PC-3 (cell line): ENCODE measurements around the gene DDX54.

Source experiments
- CTCF ChIP-seq: fragments of 300-600 bp; sonication (generic); conservative IDR thresholded peaks from 2 replicates; pipeline ENCODE4 v1.5.1; 2017; ENCODE audit warnings: antibody characterized with exemption, low read depth, mild to moderate bottlenecking, low read length
- EZH2 ChIP-seq: fragments of 300-600 bp; sonication (generic); IDR thresholded peaks from one replicate; pipeline ENCODE4 v1.6.1; 2017; ENCODE audit warnings: antibody characterized with exemption, mild to moderate bottlenecking, low read length; ENCODE audit not compliant: unreplicated experiment
- EZH2phosphoT487 ChIP-seq: fragments of 300-600 bp; sonication (generic); IDR thresholded peaks from 2 replicates; pipeline ENCODE4 v1.6.1; 2018; ENCODE audit warnings: mild to moderate bottlenecking, antibody characterized with exemption, low read length, borderline replicate concordance

DNA sequence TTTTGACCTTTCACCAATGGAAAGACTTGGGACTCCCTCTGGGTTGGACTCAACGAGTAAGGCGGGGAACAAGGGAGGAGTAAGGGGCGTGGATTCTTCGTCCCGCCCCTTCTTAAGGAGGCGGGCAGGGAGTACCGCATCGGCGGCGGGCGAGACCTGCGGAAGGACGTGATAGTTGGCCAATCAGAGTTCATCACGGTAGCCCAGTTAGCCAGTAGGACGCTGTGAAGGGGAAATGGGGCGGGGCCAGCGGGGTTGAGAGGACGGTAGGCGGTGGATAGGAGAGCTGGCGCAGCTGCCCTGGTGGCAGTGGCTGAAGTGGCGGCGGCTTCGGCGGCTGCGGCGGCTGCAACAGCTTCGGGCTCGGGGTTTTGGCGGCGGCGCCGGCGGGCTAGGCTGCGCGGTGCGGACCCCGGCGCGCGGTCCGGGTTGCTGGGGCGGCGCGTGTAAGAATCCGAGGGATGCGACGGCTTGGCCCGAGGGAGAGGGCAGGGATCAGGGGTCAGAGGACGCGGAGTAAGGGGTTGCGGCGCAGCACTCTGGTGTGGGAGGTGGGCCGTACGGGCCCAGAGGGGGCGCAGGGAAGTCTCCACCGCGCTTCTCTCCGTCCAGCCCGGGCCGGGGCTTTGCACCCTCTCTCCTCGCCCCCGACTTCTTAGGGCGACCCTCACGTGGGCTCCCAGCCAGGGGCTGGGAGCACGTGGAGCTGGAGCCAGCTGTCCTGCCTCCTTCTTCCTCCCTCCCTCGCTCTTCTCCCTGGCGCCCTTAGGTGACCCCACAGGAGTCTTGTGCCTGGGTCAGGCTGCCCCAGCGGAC lies 36.1 kb upstream of the DDX54 start, which contains the start of gene TPCN1:
- TF ChIP-seq EZH2 = no peak
- no peak for TF ChIP-seq CTCF
- TF ChIP-seq EZH2phosphoT487 = no peak
